HG03457 (cell line): ENCODE data around the gene GTF2IRD1.
"Not testable (repeated sequence)": the region's sequence is repeated elsewhere in the genome, so short reads cannot be mapped to it uniquely, and the experiment has no call there.

Source experiments
- ATAC-seq: cut with Tn5 transposase; IDR thresholded peaks from one replicate; pipeline ENCODE4 v1.9.1; 2021; ENCODE audit warnings: moderate number of reproducible peaks; ENCODE audit not compliant: unreplicated experiment

GTF2IRD1 gene

DNA sequence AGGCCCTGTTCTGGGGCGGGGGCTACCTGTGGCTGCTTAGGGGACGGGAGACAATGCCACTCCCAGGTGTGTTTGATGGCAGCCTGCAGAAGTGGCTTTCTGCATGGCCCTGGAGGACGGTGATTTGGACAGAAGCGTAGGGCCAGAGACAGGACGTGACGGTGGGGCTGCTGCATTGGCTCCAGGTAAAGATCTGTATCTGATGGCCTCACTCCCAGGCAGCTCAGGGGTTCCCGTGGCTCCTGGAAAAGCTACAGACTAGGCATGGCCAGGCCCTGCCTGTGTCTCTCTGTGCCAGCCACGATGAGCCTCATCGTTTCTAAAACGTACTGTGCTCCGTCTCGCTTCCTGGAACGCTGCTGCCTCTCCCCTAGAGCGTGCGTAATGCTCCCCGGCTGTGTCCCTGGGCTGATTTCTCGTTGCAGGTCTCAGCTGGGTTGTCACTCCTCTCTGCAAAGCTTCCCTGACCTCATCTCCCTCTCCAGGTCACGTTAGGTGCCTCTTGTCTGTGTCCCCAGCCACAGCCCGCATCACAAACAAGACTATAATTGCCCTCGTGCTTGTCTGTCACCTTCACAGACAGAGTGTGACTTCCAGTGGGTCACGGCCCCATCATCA, 12.6 kb downstream of the GTF2IRD1 start:
- no peak for ATAC-seq

DNA sequence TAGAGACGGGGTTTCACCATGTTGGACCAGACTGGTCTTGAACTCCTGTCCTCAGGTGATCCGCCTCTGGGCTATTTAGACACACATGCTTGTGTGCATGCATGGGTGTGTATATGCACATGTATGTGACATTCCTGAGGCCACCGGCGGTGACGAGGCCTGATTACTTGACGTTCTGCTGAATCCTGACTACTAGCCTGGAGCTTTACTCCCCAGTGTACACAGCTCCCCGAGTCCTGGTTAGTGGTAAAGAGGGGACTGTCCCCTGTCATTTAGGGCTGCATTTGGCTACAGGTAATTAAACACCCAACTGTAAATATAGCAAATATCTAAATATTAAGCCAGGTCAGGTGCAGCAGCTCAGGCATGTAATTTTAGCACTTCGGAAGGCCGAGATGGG, 14.2 kb downstream of the GTF2IRD1 start:
- ATAC-seq: no peak

DNA sequence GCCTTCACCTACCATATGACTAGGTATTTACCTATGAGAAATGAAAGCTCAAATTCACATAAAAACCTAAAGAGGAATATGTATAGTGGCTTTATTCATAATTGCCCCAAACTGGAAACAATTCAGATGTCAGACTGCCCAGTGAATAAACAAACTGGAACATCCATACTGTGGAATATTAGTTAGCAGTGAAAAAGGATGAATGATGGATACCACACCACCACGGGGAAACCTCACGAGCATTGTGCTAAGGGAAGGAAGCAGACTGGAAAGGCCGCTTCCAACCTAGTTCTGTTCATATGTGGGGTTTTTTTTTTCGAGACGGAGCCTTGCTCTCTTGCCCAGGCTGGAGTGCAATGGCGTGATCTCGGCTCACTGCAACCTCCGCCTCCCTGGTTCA, 16.8 kb downstream of the GTF2IRD1 start:
- no peak for ATAC-seq

DNA sequence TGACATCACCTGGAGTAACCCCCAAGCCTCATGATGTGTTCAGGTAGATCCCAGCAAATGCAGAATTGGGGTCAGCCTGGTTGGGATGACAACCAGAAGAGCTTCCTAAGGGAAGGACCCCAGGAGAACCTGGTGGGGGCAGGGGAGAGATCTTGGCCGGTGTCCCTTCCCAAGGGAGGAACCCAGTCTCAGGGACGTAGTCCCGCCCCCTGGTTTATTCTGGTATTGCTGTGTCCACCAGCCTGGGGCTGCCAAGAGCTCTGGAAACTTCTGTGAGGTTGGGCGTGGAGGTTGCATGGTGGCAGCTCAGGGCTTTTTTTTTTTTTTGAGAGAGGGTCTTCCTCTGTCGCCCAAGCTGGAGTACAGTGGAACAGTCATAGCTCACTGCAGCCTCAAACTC, 19.4 kb downstream of the GTF2IRD1 start:
- no peak for ATAC-seq

DNA sequence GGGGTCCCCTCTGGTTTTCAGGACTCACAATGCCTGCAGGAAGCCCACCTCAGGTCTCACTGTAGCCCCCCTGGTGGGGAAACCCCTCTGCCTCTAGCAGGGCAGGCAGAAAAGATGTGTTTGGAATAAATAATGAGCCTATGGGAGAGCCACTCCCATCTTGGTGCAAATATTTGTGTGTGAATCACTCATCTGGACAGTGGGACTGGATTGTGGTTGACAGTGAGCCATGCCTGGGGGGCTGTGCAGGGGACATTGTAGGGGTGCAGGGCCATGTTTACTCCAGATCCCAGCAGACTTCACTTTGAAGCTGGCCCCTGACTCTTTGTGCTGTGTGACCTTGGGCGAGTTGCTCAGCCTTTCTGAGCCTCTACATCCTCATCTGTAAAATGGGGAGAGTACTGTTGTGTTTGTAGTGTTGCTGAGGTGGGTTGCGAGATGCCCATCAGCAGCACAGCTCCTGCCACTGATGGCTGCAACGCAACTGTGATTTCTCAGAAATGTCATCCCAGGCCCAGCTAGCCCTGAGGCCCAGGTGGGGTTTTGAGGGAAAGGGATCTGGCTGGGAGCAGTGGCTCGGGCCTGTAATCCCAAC, 20.7 kb downstream of the GTF2IRD1 start:
- ATAC-seq: no peak

GRCh38 chr7:74475243-74475986, 21.7 kb downstream of the GTF2IRD1 start:
- no peak for ATAC-seq

DNA sequence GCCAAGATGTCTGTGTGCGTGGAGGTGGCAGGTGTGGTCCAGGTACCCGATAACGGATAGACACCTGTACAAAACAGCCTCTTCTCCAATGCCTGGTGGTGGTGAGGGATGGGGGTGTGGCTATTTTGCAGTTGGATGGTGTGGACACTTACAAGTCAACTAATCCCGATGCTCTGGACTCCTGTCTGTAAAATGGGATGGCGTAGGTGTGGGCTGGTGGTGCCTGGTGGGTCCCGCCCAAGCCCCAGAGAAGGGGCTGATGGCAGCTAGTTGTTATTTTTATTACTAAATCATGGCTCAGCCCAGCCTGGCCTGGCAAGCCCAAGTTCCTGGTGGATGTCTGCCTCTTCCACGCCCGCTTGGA, 22.3 kb downstream of the GTF2IRD1 start:
- ATAC-seq: no peak

DNA sequence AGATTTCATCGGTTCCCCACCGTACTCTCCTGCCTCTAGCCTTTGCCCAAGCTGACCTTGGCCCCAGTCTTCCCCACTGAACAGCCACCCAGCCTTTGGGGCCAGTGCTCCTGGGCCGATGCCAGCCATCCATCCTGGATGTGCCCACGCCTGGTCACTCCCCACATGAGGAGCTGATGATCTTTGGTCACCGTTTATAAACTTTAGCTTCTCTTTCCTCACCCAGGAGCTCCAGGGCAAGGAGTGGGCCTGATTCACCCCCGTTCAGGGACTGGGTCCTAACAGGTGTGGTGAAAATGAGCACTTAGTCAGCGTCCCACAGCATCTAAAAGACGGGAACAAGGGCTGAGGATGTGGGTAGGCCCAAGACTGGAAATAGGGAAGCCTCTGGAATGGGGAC, 22.9 kb downstream of the GTF2IRD1 start:
- ATAC-seq: no peak

DNA sequence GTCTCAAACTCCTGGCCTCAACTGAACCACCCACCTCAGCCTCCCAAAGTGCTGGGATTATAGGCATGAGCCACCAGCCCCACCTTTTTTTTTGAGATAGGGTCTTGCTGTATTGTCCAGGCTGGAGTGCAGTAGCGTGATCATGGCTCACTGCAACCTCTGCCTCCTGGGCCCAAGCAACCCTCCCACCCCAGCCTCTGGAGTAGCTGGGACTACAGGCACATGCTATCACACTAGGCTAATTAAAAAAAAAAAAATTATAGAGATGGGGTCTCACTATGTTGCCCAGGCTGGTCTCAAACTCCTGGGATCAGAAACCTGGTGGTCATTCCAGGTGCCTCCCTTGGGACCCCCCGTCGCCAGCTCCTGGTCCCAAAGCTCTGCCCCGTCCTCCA, 25.0 kb downstream of the GTF2IRD1 start:
- no peak for ATAC-seq

DNA sequence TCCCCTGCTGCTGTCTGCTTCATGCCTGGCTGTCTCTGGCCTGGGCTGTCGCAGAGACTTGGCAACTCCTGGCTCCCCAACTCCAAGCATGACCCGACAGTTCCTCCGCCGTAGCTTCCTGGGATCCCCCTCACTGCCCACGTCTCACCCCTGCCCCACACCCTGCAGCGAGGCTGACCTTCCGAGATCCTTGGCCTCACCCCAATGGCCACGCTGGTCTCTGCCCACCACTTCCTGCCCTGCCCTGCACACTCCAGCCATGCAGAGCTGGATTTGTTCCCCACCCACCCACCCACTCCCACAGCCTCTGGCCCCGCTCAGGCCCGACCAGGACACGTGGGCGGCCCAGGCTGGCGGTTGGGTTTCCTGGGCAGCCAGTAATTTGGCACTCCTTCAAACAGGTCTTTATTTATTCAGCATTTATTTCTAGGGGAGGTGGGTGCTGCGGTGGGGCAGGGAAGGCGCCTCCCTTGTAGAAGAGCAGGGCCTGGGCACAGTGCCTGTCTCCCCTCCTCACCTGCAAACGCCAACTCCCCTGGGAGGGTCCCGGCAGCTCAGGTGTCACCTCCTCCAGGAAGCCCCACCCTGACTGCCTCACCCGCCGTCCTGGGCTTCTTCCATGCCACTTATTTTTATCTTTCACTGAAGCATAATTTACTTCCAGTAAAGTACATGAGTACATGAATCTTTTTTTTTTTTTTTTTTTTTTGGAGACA, 25.5 kb downstream of the GTF2IRD1 start:
- ATAC-seq: no peak

- ATAC-seq: no peak
Measured at GRCh38 chr7:74479961-74480829, 26.5 kb downstream of the GTF2IRD1 start.

DNA sequence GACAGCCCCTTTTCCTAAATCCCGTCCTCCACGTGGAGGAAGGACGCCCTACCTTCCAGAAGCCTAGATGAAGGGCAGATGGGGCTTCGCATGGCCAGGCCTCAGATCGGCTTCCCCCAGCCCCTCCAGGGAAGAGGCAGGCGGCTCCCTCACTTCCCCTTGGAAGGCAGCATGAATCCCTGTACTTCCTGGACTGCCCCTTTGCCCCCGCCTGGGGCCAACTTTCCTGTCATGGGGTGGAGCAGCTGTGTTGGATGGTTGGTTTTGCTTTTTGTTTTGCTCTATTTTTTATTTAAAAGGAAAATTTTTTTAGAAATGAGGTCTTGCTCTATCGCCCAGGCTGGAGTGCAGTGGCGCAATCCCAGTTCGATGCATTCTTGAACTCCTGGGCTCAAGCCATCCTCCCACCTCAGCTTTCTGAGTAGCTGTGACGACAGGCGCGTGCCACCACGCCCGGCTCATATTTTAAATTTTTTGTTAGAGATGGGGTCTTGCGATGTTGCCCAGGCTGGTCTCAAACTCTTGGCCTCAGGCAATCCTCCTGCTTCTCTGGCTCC, 27.2 kb downstream of the GTF2IRD1 start:
- ATAC-seq: no peak

- no peak for ATAC-seq
Measured at GRCh38 chr7:74481458-74482196, 27.9 kb downstream of the GTF2IRD1 start.

DNA sequence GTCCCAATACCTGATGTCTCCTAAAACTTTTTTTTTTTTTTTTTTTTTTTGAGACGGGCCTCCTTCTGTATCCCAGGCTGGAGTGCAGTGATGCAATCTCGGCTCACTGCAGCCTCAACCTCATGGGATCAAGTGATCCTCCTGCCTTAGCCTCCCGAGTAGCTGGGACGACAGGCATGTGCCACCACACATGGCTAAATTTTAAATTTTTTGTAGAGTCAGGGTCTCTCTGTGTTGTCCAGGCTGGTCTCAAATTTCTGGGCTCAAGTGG, 28.4 kb downstream of the GTF2IRD1 start:
- no peak for ATAC-seq

GRCh38 chr7:74482629-74483401, 29.1 kb downstream of the GTF2IRD1 start:
- ATAC-seq: no peak

- no peak for ATAC-seq
Measured at GRCh38 chr7:74483402-74484336, 30.0 kb downstream of the GTF2IRD1 start.

DNA sequence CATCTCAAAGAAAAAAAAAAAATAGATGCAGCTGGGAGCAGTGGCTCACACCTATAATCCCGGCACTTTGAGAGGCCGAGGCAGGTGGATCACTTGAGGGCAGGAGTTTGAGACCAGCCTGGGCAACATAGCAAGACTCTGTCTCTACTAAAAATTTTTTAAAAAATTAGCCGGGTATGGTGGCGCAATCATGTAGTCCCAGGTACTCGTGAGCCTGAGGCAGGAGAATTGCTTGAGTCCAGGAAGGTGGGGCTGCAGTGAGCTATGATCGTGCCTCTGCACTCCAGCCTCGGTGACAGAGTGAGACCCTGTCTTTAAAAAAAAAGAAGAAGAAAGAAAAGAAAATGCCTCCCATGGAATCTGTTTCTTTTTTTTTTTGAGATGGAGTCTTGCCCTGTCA, 31.9 kb downstream of the GTF2IRD1 start:
- ATAC-seq: no peak

GRCh38 chr7:74488518-74489030, 34.9 kb downstream of the GTF2IRD1 start:
- not testable (repeated sequence) for ATAC-seq
